K562 (cell line): ENCODE results near the gene OGDH. TPM values are rescaled to one million over a fixed set of nuclear protein-coding genes. Genes with fewer than 3 reads are reported as not detected.
A peak's percentile ranks its signal among the peaks of the same experiment; 100 is the strongest.

Source experiments
- ARID2 ChIP-seq: fragments of 450-650 bp; IDR thresholded peaks from 2 replicates; pipeline ENCODE4 v1.6.1; 2017; ENCODE audit warnings: antibody characterized with exemption, mild to moderate bottlenecking
- CBX1 ChIP-seq: sonication (generic); IDR thresholded peaks from 2 replicates; pipeline ENCODE4 v1.6.1; 2016; ENCODE audit warnings: antibody characterized with exemption, low read depth, mild to moderate bottlenecking
- CC2D1A ChIP-seq: fragments of 450-650 bp; IDR thresholded peaks from 2 replicates; pipeline ENCODE4 v1.6.1; 2017; ENCODE audit warnings: mild to moderate bottlenecking
- LARP7 ChIP-seq: fragments of 450-650 bp; IDR thresholded peaks from 2 replicates; pipeline ENCODE4 v1.6.1; 2016
- MBD2 ChIP-seq: sonication (generic); IDR thresholded peaks from 2 replicates; pipeline ENCODE4 v1.6.1; 2016; ENCODE audit warnings: low read depth, borderline replicate concordance
- TBL1XR1 ChIP-seq, 2 experiments: IDR thresholded peaks; 2 replicates each; pipeline ENCODE4 v1.6.1; 2012; ENCODE audit warnings: improper control_type of control experiment in 2 of 2, low read length in 2 of 2, mild to moderate bottlenecking in 1 of 2
- TEAD4 ChIP-seq, 2 experiments: sonication (generic) in 1 of 2; formaldehyde crosslinking in 1 of 2; IDR thresholded peaks; 2 replicates each; pipeline versions ENCODE4 v1.6.1 to v1.8.0; 2012 to 2022; ENCODE audit warnings: borderline replicate concordance in 1 of 2, inconsistent platforms in 1 of 2, low read length in 1 of 2, mild to moderate bottlenecking in 1 of 2, missing genetic modification reagents in 1 of 2
- XRCC3 ChIP-seq: fragments of 450-650 bp; IDR thresholded peaks from 2 replicates; pipeline ENCODE4 v1.6.1; 2017; ENCODE audit warnings: mild to moderate bottlenecking, moderate library complexity
- polyA plus RNA-seq, 8 experiments: library from polyadenylated mRNA; depleted of rRNA in 4 of 8; stranded (reverse) in 5 of 8; unstranded in 3 of 8; fragments of >200 nt; fragmentation: Nextera tagmentation in 2 of 8; fragmentation: Illumina TruSeq in 1 of 8; extraction: Ambion mirVana in 2 of 8; extraction: Trizol in 1 of 8; gene quantifications; 2 replicates each; pipeline versions ENCODE4 v1.2.1 to v1.2.3, GENCODE V29; 2011 to 2014; ENCODE audit warnings: inconsistent platforms in 1 of 8, missing spikeins in 1 of 8
- total RNA-seq, 7 experiments: library from RNA; depleted of rRNA in 6 of 7; stranded (reverse); fragments of >200 nt in 6 of 7; fragmentation: Illumina TruSeq in 2 of 7; extraction: Trizol in 2 of 7; gene quantifications; 2 replicates each; pipeline versions ENCODE4 v1.2.1 to v1.2.3, GENCODE V29; 2011 to 2021; ENCODE audit warnings: low replicate concordance in 1 of 7
- TF ChIP-seq, protein P1 (sequence below), 2 experiments: fragments of 450-650 bp; conservative IDR thresholded peaks; 2 replicates each; pipeline ENCODE4 v1.6.1; 2017; ENCODE audit warnings: mild to moderate bottlenecking in 2 of 2, moderate library complexity in 2 of 2
- TF ChIP-seq, protein P2 (sequence below): sonication (generic); formaldehyde crosslinking; IDR thresholded peaks from 2 replicates; pipeline ENCODE4 v1.8.1; 2022; ENCODE audit warnings: missing genetic modification reagents
- TF ChIP-seq, protein P3 (sequence below): fragments of 450-650 bp; IDR thresholded peaks from 2 replicates; pipeline ENCODE4 v1.6.1; 2016
- TF ChIP-seq, protein P4 (sequence below): fragments of 450-650 bp; IDR thresholded peaks from 2 replicates; pipeline ENCODE4 v1.6.1; 2018; ENCODE audit warnings: mild to moderate bottlenecking, low read depth; ENCODE audit not compliant: partially characterized antibody
- TF ChIP-seq, protein P5 (sequence below): fragments of 450-650 bp; formaldehyde crosslinking; IDR thresholded peaks from 2 replicates; pipeline ENCODE4 v1.4.0; 2020; ENCODE audit warnings: mild to moderate bottlenecking, moderate library complexity
- TF ChIP-seq, protein P6 (sequence below): fragments of 250-450 bp; sonication (Bioruptor Pico); IDR thresholded peaks from 2 replicates; pipeline ENCODE4 v1.9.0; 2021; ENCODE audit warnings: mild to moderate bottlenecking, inconsistent platforms
- TF ChIP-seq, protein P7 (sequence below): fragments of 450-650 bp; IDR thresholded peaks from 2 replicates; pipeline ENCODE4 v1.6.1; 2016; ENCODE audit warnings: antibody characterized with exemption

The OGDH gene
- total and polyA plus RNA-seq, 9 of the 15 experiments (the other 6 are each of a cell fraction or from before 2014, with no cell fraction given): 3.1 to 80.3 (median 23.5) TPM

DNA sequence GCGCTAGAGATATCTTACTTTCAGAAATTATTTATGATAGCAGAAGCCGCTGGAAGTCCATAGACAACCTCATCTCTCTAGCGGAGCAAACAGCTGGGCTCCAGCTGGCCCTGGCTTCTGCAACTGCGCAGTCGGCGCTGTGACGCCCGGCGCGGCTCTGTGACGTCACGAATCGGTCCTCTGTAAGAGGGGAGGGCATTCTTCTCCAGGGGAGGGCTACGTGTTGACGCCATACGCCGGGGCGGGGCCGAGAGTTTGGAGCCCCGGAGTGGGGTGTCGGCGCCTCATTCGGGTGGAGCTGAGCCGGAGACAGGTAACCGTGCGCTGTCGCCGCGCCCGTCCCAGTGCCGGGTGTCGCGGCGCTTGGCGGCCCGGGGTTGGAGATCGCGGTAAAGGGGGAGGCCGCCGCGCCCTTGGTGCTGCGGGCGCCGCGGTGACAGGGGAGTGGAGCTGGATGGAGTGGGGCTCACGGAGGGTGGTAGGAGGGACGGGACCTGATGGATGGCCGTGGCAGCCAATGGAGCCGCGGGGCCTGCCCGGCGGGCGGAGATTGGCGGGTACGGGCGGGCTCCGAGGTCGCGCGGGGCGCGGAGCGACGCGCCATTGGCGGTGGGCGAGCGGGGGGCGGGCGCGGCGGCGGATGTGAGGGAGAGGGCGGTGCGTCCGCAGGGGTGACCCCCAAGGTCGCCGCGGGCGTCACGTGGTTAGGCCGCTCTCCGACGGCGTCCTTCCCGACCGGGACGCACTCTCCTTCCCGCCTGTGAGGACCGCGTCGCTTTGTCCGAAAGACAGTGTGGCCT lies at the start of gene OGDH (continued):
- TF ChIP-seq, protein P1, sequence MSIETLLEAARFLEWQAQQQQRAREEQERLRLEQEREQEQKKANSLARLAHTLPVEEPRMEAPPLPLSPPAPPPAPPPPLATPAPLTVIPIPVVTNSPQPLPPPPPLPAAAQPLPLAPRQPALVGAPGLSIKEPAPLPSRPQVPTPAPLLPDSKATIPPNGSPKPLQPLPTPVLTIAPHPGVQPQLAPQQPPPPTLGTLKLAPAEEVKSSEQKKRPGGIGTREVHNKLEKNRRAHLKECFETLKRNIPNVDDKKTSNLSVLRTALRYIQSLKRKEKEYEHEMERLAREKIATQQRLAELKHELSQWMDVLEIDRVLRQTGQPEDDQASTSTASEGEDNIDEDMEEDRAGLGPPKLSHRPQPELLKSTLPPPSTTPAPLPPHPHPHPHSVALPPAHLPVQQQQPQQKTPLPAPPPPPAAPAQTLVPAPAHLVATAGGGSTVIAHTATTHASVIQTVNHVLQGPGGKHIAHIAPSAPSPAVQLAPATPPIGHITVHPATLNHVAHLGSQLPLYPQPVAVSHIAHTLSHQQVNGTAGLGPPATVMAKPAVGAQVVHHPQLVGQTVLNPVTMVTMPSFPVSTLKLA (conservative IDR thresholded peaks at IDR 0.05): peak; percentile 62 to 84; a peak in 3 of 4 replicates
- TF ChIP-seq, protein P2, sequence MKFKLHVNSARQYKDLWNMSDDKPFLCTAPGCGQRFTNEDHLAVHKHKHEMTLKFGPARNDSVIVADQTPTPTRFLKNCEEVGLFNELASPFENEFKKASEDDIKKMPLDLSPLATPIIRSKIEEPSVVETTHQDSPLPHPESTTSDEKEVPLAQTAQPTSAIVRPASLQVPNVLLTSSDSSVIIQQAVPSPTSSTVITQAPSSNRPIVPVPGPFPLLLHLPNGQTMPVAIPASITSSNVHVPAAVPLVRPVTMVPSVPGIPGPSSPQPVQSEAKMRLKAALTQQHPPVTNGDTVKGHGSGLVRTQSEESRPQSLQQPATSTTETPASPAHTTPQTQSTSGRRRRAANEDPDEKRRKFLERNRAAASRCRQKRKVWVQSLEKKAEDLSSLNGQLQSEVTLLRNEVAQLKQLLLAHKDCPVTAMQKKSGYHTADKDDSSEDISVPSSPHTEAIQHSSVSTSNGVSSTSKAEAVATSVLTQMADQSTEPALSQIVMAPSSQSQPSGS (CRISPR knock-in tag): no peak
- peak; percentile 73; the same call in 1 of the 2 replicates for TF ChIP-seq CBX1
- TF ChIP-seq, protein P3, sequence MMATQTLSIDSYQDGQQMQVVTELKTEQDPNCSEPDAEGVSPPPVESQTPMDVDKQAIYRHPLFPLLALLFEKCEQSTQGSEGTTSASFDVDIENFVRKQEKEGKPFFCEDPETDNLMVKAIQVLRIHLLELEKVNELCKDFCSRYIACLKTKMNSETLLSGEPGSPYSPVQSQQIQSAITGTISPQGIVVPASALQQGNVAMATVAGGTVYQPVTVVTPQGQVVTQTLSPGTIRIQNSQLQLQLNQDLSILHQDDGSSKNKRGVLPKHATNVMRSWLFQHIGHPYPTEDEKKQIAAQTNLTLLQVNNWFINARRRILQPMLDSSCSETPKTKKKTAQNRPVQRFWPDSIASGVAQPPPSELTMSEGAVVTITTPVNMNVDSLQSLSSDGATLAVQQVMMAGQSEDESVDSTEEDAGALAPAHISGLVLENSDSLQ: peak; percentile 99
- TF ChIP-seq, protein P4, sequence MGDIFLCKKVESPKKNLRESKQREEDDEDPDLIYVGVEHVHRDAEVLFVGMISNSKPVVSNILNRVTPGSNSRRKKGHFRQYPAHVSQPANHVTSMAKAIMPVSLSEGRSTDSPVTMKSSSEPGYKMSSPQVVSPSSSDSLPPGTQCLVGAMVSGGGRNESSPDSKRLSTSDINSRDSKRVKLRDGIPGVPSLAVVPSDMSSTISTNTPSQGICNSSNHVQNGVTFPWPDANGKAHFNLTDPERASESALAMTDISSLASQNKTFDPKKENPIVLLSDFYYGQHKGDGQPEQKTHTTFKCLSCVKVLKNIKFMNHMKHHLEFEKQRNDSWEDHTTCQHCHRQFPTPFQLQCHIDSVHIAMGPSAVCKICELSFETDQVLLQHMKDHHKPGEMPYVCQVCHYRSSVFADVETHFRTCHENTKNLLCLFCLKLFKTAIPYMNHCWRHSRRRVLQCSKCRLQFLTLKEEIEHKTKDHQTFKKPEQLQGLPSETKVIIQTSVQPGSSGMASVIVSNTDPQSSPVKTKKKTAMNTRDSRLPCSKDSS: no peak
- TF ChIP-seq, protein P5, sequence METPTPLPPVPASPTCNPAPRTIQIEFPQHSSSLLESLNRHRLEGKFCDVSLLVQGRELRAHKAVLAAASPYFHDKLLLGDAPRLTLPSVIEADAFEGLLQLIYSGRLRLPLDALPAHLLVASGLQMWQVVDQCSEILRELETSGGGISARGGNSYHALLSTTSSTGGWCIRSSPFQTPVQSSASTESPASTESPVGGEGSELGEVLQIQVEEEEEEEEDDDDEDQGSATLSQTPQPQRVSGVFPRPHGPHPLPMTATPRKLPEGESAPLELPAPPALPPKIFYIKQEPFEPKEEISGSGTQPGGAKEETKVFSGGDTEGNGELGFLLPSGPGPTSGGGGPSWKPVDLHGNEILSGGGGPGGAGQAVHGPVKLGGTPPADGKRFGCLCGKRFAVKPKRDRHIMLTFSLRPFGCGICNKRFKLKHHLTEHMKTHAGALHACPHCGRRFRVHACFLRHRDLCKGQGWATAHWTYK: peak; percentile 40
- TF ChIP-seq MBD2: peak; percentile 80
- no peak for TF ChIP-seq LARP7
- TF ChIP-seq ARID2: no peak
- TF ChIP-seq, protein P6, sequence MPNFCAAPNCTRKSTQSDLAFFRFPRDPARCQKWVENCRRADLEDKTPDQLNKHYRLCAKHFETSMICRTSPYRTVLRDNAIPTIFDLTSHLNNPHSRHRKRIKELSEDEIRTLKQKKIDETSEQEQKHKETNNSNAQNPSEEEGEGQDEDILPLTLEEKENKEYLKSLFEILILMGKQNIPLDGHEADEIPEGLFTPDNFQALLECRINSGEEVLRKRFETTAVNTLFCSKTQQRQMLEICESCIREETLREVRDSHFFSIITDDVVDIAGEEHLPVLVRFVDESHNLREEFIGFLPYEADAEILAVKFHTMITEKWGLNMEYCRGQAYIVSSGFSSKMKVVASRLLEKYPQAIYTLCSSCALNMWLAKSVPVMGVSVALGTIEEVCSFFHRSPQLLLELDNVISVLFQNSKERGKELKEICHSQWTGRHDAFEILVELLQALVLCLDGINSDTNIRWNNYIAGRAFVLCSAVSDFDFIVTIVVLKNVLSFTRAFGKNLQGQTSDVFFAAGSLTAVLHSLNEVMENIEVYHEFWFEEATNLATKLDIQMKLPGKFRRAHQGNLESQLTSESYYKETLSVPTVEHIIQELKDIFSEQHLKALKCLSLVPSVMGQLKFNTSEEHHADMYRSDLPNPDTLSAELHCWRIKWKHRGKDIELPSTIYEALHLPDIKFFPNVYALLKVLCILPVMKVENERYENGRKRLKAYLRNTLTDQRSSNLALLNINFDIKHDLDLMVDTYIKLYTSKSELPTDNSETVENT: no peak
- no peak for TF ChIP-seq CC2D1A
- peak; percentile 42; the same call in 1 of the 2 replicates for TF ChIP-seq TEAD4 (IDR thresholded peaks at IDR 0.05; ENCODE audit: low read length)
- TF ChIP-seq TEAD4 (CRISPR knock-in tag; IDR thresholded peaks at IDR 0.05; ENCODE audit: borderline replicate concordance): no peak
- TF ChIP-seq XRCC3: no peak
- TF ChIP-seq, protein P7, sequence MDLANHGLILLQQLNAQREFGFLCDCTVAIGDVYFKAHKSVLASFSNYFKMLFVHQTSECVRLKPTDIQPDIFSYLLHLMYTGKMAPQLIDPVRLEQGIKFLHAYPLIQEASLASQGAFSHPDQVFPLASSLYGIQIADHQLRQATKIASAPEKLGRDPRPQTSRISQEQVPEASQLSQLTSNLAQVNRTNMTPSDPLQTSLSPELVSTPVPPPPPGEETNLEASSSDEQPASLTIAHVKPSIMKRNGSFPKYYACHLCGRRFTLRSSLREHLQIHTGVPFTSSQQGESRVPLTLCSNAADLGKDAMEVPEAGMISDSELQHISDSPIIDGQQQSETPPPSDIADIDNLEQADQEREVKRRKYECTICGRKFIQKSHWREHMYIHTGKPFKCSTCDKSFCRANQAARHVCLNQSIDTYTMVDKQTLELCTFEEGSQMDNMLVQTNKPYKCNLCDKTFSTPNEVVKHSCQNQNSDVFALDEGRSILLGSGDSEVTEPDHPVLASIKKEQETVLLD: peak; percentile 65
- TF ChIP-seq TBL1XR1 (IDR thresholded peaks at IDR 0.05; ENCODE audit: low read length in 2 of 2): peak in 1 of 2 experiments; percentile 95; a peak in 2 of 4 replicates
